ENCODE results near the gene CARM1.
"Not testable (repeated sequence)": the region's sequence is repeated elsewhere in the genome, so short reads cannot be mapped to it uniquely, and the experiment has no call there.

Gene CARM1

DNA sequence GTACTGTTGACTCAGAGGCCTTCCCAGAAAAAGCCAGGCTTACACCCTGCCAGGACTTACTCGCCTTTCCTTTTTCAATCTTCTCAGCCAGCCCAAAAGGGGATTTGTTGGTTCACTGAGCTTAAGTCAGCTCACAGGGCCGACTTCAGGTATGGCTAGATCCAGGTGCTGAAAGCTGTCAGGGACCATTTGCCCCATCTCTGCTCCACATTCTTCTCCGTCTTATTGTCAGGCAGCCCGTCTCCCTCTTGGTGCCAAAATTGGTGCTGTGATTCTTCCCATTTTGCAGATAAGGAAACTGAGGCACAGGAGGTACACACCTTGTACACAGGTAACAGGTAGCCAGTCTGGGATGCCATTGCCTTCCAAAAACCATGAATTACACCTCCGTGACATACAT, 20.7 kb upstream of the CARM1 start:
- Histone ChIP-seq H3K4me1 (ENCODE audit: control insufficient read depth, insufficient read depth, low read length, poor library complexity, severe bottlenecking) (no peaks in the 10 kb centered on the region), H3K27ac (ENCODE audit: low read depth, low read length, severe bottlenecking) (no peak overlapping the region), H3K9me3 (ENCODE audit: control insufficient read depth, low read length) (peaks cover 6% of the 10 kb centered on the region), H3K36me3 (ENCODE audit: control insufficient read depth, insufficient read depth, low read length) (no peaks in the 10 kb centered on the region), H3K4me3 (ENCODE audit: extremely low read depth, insufficient read depth, low read length, poor library complexity, severe bottlenecking) (no peak overlapping the region)
- WGBS, 2 experiments (ENCODE audit: insufficient coverage in 2 of 2): 84 to 93% methylated on average over 4 of the region's 5 CpGs

DNA sequence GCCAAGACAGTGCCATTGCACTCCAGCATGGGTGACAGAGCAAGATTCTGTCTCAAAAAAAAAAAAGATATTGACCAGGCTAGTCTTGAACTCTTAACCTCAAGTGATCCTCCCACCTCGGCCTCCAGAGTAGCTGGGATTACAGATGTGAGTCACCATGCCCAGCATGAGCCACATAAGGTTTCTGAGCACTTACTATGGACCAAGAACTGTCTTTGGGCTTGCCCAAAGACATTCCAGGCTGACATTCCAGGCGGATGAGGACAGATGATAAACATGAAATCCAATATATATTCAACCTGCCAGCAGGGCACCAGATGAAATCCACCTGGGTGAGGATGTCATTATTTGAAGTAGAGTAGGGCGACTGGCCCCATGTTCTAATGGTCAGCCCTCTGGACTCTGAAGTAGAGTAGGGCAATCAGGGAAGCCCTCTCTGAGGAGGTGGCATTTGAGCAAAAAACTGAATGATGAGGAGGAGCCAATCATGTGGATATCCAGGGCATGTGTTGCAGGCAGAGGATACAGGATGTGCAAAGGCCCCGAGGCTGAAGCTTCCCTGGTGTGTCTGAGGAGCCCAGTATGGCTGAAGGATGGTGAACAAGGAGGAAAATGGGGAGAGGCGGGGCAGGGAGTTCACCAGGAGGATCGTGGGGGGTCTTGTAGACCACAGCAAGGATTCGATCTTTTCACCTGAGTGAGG, 19.1 kb upstream of the CARM1 start:
- Histone ChIP-seq H3K4me3 (ENCODE audit: extremely low read depth, insufficient read depth, low read length, poor library complexity, severe bottlenecking) (no peak overlapping the region), H3K27ac (ENCODE audit: low read depth, low read length, severe bottlenecking) (no peak overlapping the region), H3K9me3 (ENCODE audit: control insufficient read depth, low read length) (no peaks in the 10 kb centered on the region), H3K4me1 (ENCODE audit: control insufficient read depth, insufficient read depth, low read length, poor library complexity, severe bottlenecking) (no peaks in the 10 kb centered on the region), H3K36me3 (ENCODE audit: control insufficient read depth, insufficient read depth, low read length) (no peaks in the 10 kb centered on the region)
- 82 to 86% methylated on average over 5 to 6 of the region's 7 CpGs for WGBS, 2 experiments (ENCODE audit: insufficient coverage in 2 of 2)

DNA sequence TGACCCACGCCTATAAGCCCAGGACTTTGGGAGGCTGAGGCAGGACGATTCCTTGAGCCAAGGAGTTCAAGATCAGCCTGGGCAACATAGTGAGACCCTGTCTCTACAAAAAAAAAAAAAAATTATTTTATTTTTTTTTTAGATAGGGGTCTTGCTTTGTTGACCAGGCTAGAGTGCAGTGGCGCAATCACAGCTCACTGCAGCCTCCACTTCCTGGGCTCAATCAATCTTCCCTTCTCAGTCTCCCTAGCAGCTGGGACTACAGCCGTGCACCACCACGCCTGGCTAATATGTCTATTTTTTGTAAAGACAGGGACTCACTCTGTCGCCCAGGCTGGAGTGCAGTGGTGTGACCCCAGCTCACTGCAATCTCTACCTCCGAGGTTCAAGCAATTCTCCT, 18.4 kb upstream of the CARM1 start:
- Histone ChIP-seq H3K36me3 (ENCODE audit: control insufficient read depth, insufficient read depth, low read length) (no peaks in the 10 kb centered on the region), H3K4me1 (ENCODE audit: control insufficient read depth, insufficient read depth, low read length, poor library complexity, severe bottlenecking) (no peaks in the 10 kb centered on the region), H3K27ac (ENCODE audit: low read depth, low read length, severe bottlenecking) (no peak overlapping the region), H3K9me3 (ENCODE audit: control insufficient read depth, low read length) (no peaks in the 10 kb centered on the region), H3K4me3 (ENCODE audit: extremely low read depth, insufficient read depth, low read length, poor library complexity, severe bottlenecking) (no peak overlapping the region)
- 82 to 92% methylated on average over 4 to 5 of the region's 7 CpGs for WGBS, 2 experiments (ENCODE audit: insufficient coverage in 2 of 2)

DNA sequence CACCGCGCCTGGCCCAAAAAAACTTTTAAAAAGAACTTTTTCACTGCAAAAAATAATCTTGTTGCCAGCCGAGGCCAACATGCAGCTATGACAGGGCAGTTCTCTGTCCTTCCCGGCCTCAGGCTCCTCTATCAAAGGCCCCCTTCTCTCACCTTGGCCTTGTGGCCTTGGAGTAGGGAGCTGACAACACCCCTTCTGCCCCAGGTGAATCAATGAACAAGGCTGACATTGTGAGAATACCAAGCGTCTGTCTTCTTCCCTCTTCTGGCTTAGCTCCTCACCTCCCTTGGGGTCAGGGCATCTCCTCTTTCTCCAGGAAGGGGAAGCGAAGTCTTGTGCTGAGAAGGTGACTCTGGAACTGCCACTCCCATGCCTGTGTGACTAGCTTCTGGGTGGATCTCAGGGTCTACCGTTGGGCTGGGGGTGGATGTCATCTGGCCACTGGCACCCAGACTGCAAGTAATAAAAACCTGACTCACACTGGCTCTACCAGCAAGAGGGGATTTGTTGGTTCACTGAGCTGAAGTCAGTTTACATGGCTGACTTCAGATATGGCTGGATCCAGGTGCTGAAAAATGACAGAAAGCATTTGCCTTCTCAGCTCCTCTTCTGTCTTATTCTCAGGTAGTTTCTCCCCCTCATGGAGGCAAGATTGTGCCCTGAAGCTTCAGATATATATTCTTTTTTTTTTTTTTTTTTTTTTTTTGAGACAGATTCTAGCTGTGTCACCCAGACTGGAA, 16.8 kb upstream of the CARM1 start:
- Histone ChIP-seq H3K27ac (ENCODE audit: low read depth, low read length, severe bottlenecking) (no peak overlapping the region), H3K9me3 (ENCODE audit: control insufficient read depth, low read length) (no peaks in the 10 kb centered on the region), H3K36me3 (ENCODE audit: control insufficient read depth, insufficient read depth, low read length) (no peaks in the 10 kb centered on the region), H3K4me1 (ENCODE audit: control insufficient read depth, insufficient read depth, low read length, poor library complexity, severe bottlenecking) (no peaks in the 10 kb centered on the region), H3K4me3 (ENCODE audit: extremely low read depth, insufficient read depth, low read length, poor library complexity, severe bottlenecking) (no peak overlapping the region)
- WGBS, 2 experiments (ENCODE audit: insufficient coverage in 2 of 2): 80 to 90% methylated on average over 5 of the region's 7 CpGs

DNA sequence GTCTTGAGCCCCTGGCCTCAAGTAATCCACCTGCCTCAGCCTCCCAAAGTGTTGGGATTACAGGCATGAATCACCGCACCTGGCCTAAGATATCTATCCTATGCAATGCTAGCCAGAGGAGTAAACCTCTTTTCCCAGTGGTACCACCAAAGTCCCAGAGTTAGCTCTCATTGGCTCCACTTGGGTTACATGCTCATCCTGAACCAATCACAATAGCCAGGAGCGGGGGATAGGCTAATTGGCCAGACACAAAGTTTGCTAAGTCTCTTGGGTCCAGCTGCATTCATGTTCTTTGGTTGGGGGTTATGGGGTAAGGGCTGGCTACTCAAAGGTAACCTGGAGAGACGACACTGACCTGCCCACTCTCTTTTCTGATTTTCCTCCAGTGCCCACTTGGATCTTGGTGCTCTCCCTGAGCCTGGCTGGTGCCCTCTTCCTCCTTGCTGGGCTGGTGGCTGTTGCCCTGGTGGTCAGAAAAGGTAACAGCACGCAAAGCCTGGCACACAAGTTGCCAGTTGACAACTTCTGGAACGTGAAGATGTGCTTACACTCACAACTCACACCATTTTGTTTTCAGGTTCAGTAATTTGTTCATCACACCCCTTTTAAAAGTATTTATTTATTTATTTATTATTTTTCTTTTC, 15.4 kb upstream of the CARM1 start:
- H3K9me3 ChIP-seq (ENCODE audit: control insufficient read depth, low read length): no peaks in the 10 kb centered on the region
- no peaks in the 10 kb centered on the region for H3K4me1 ChIP-seq (ENCODE audit: control insufficient read depth, insufficient read depth, low read length, poor library complexity, severe bottlenecking)
- 75 to 78% methylated on average over 4 to 5 of the region's 5 CpGs for WGBS, 2 experiments (ENCODE audit: insufficient coverage in 2 of 2)

DNA sequence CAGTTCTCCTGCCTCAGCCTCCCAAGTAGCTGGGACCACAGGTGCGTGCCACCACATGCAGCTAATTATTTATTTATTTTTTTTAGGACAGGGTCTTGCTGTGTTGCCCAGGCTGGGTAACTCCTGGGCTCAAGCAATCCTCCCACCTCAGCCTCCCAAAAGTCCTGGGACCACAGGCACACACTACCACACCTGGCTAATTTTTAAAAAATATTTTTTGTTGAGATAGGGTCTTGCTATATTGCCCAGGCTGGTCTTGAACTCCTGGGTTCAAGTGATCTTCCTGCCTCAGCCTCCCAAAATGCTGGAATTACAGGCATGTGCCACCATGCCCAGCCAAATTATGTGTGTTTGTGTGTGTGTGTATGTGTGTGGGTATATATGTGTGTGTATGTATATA, 14.5 kb upstream of the CARM1 start:
- H3K4me1 ChIP-seq (ENCODE audit: control insufficient read depth, insufficient read depth, low read length, poor library complexity, severe bottlenecking); H3K9me3 ChIP-seq (ENCODE audit: control insufficient read depth, low read length); H3K36me3 ChIP-seq (ENCODE audit: control insufficient read depth, insufficient read depth, low read length); H3K4me3 ChIP-seq (ENCODE audit: extremely low read depth, insufficient read depth, low read length, poor library complexity, severe bottlenecking); H3K27ac ChIP-seq (ENCODE audit: low read depth, low read length, severe bottlenecking): not testable (repeated sequence)
- WGBS, 2 experiments (ENCODE audit: insufficient coverage in 2 of 2): no CpG with 5 or more reads among the region's 1 CpG

More for the DNA sequence above, 15.4 kb upstream of the CARM1 start:
- no peak overlapping the region for H3K27ac ChIP-seq (ENCODE audit: low read depth, low read length, severe bottlenecking)
- no peaks in the 10 kb centered on the region for H3K36me3 ChIP-seq (ENCODE audit: control insufficient read depth, insufficient read depth, low read length)
- no peak overlapping the region for H3K4me3 ChIP-seq (ENCODE audit: extremely low read depth, insufficient read depth, low read length, poor library complexity, severe bottlenecking)

DNA sequence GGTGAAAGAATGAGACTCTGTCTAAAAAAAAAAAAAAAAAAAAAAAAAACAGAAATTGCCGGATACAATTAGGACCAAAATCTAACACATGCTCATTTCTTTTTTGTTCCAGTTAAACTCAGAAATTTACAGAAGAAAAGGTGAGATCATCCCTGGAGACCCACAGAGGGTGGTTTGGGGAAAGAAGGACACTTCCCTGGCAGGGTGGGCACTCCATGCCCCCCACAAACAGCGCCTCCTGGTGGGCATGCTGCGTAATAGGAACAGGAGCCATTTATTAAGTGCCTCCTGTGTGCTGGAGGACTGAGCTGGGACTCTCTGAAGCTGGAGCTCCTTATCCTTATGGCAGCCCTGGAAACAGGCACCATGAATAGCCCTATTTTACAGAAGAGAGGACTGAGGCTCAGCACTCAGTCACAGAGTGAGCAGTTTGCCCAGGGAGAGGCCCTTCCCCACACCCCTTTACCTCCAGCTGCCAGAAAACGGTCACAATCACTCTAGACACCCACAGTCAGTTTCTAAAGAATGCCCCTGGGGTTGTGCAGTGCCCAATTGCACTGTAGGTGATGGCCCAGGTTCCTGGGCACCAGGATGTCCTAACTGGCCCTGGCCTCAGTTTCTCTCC, 13.0 kb upstream of the CARM1 start:
- WGBS, 2 experiments (ENCODE audit: insufficient coverage in 2 of 2): 0% methylated on average over 2 of the region's 4 CpGs

DNA sequence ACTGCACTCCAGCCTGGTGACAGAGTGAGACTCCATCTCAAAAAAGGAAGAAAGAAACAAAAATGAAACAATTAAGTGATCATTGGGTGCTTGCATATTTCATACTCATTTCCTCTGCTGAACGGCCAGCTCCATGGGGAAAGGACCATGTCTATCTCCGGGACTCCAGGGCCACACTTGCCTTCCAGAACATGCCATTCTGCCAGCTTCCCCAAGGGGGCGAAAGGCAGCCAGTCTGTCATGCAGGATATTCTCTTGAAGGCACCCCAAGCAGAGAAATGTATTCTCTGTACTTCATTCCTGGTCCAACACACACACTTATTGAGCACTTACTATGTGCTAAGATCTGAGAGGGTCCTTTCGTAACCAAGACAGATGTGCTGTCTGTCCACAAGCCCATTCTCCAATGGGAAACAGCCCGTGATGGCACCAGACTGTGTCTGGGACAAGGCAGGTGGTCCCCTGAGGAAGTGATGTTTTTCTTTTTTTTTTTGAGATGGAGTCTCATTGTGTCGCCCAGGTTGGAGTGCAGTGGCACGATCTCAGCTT, 10.2 kb upstream of the CARM1 start:
- no peaks in the 10 kb centered on the region for H3K36me3 ChIP-seq (ENCODE audit: control insufficient read depth, insufficient read depth, low read length)
- 59 to 81% methylated on average over 3 to 5 of the region's 7 CpGs for WGBS, 2 experiments (ENCODE audit: insufficient coverage in 2 of 2)
- no peaks in the 10 kb centered on the region for H3K9me3 ChIP-seq (ENCODE audit: control insufficient read depth, low read length)
- H3K4me3 ChIP-seq (ENCODE audit: extremely low read depth, insufficient read depth, low read length, poor library complexity, severe bottlenecking): no peak overlapping the region
- peaks cover 7% of the 10 kb centered on the region for H3K4me1 ChIP-seq (ENCODE audit: control insufficient read depth, insufficient read depth, low read length, poor library complexity, severe bottlenecking)
- H3K27ac ChIP-seq (ENCODE audit: low read depth, low read length, severe bottlenecking): no peak overlapping the region

More for the DNA sequence above, 13.0 kb upstream of the CARM1 start:
- Histone ChIP-seq H3K4me1 (ENCODE audit: control insufficient read depth, insufficient read depth, low read length, poor library complexity, severe bottlenecking) (peaks cover 7% of the 10 kb centered on the region), H3K4me3 (ENCODE audit: extremely low read depth, insufficient read depth, low read length, poor library complexity, severe bottlenecking) (no peak overlapping the region), H3K9me3 (ENCODE audit: control insufficient read depth, low read length) (no peaks in the 10 kb centered on the region), H3K27ac (ENCODE audit: low read depth, low read length, severe bottlenecking) (no peak overlapping the region), H3K36me3 (ENCODE audit: control insufficient read depth, insufficient read depth, low read length) (no peaks in the 10 kb centered on the region)

DNA sequence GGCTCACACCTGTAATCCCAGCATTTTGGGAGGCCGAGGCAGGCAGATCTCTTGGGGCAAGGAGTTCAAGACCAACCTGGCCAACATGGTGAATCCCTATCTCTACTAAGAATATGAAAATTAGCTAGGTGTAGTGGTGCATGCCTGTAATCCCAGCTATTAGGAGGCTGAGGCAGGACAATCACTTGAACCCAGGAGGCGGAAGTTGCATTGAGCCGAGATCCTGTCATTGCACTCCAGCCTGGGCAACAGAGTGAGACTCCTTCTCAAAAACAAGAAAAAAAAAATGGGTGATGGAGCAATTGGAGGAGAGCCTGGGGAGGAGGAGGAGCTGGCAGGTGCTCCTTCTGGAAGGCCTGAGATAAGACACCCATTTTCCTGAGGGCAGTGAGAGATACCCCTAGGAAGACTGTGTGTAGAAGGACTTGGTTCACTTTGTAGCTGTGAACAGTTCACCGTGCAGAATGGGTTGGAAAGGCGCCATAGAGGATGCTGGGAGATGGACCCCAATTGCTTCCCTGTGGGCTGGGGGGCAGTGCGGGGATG, 8.7 kb upstream of the CARM1 start:
- Histone ChIP-seq H3K4me1 (ENCODE audit: control insufficient read depth, insufficient read depth, low read length, poor library complexity, severe bottlenecking) (peaks cover 7% of the 10 kb centered on the region), H3K4me3 (ENCODE audit: extremely low read depth, insufficient read depth, low read length, poor library complexity, severe bottlenecking) (no peak overlapping the region), H3K9me3 (ENCODE audit: control insufficient read depth, low read length) (no peaks in the 10 kb centered on the region), H3K27ac (ENCODE audit: low read depth, low read length, severe bottlenecking) (peak overlapping the region; percentile 66), H3K36me3 (ENCODE audit: control insufficient read depth, insufficient read depth, low read length) (no peaks in the 10 kb centered on the region)
- 93 to 94% methylated on average over 6 of the region's 6 CpGs for WGBS, 2 experiments (ENCODE audit: insufficient coverage in 2 of 2)

DNA sequence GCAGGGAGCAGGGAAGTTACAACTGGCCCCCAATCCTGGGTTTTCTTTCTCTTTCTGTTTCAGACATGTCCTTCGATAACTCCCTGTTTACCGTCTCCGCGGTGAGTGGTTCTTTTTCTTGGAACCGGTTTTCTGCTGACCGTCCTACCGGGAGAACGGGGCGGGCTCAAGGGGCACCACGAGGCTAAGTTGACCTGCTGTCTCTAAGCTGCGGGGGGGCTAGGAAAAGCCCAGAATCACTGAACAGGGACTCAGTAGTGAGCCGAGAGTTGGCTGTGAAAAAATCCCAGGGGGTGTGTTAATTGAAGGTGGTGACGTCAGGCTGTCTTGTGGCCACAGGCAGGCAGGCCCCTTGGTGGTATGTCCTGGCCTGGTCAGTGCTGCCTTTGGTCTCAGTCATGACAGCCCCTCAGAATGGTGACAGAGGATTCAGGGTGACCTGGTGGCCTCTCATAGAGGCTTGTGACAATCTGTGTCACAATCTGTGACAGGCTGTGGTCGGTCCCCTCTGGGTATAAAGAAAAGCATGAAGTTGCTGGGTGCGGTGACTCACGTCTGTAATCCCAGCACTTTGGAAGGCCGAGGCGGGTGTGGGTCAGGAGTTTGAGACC, 8.1 kb upstream of the CARM1 start:
- no peaks in the 10 kb centered on the region for H3K9me3 ChIP-seq (ENCODE audit: control insufficient read depth, low read length)
- H3K4me1 ChIP-seq (ENCODE audit: control insufficient read depth, insufficient read depth, low read length, poor library complexity, severe bottlenecking): peaks cover 7% of the 10 kb centered on the region
- H3K36me3 ChIP-seq (ENCODE audit: control insufficient read depth, insufficient read depth, low read length): no peaks in the 10 kb centered on the region
- peak overlapping the region; percentile 66 for H3K27ac ChIP-seq (ENCODE audit: low read depth, low read length, severe bottlenecking)
- H3K4me3 ChIP-seq (ENCODE audit: extremely low read depth, insufficient read depth, low read length, poor library complexity, severe bottlenecking): no peak overlapping the region
- 65 to 79% methylated on average over 18 of the region's 18 CpGs for WGBS, 2 experiments (ENCODE audit: insufficient coverage in 2 of 2)
